GOT3 (cell line): ENCODE results near the gene TRMT2A.

Source experiments
- DNase-seq: peaks from one replicate; lab custom pipeline; 2025; ENCODE audit warnings: mixed read lengths; lab: John Stamatoyannopoulos, UW

The TRMT2A gene

DNA sequence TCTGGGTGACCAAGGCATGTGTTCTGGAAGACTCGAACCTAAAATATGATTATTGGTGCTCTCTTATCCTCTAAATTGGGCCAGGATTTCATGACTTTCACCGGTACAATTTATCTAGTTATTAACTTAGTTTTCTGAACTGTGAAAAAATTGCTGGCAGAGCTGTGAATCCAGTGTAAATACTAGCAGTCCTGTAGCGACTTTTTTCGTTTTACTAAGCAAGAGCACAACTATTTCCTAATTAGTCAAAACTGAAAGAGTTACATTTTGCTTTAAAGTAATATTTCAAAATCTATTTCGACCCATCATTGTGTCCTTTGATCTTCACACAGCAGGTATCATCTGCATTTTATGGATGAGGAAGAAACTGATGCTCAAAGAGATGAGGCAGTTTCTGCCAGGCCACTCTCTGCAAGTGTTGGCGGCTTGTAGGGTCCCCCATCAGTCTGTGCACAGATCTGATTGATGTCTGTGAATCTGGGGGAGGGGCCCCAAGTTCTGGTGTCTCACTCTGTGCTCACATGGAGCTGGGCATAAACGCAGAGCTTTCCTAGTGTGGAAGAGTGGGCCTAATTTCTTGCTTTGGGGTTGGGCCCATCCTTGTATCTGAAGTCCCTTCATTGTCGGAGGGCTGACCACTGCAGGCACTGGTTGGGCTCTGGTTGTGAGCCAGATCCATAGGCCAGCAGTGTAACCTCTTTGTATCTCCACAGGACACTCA lies 1.4 kb upstream of the TRMT2A start:
- DNase-seq = no peak

DNA sequence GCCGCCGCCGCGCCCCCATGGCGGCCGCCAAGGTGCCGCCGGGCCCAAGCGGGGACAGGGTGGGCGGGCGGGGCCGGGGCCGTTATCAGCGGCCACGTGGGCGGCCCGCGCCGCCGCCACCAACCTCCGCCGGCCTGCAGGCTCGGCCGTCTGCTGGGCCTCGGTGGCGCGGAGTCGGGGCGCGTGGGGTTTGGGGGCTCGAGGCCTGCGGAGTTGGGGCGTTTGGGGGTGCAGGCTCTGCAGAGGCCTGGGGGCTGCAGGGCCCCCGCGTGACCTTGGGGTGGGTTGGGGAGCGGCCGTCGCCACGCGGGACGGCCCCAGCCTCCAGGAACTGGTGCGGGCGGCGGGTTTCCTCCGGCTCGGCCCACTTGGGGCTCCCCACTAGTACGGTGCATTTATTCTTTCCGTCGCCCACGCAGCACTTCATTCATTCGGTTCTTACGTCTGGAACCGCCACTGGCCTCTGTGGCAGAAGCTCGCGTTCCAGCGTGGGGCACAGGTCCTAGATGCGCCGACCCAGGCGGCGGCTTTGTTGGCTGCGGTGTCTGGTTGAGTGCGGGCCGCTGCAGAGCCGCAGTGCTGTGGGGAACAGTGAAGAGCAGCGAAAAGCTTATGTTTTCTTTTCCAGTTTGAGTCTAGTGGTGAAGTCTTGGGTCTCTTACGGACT lies 740 bp upstream of the TRMT2A start:
- no peak for DNase-seq

DNA sequence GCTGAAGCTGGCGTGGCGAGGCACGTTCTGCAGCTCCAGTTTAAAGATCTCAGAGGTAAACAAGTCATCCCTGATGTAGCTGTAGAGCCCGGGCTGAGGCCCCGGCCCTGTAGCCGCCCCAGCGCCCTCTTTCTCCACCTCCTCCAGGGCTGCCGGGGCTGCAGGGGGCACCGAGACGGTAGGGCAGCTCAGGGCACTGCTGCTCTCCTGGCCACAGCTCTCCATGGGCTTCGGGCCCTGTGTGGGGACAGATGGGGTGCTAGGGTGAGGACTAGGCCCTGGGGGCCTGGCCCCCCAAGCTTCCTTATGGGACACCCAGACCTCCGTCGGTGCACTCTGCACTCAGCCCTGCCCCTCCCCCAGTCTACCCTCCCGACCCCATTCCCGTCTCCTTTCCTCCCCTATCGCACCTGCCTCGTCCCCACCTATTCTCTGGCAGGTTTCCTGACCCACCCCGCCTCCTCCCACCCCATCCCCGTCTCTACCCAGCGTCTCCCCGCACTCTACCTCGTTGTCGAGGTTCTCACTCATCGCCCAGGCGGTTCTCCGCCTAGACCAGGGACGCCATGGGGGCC lies 563 bp downstream of the TRMT2A start:
- DNase-seq = no peak

DNA sequence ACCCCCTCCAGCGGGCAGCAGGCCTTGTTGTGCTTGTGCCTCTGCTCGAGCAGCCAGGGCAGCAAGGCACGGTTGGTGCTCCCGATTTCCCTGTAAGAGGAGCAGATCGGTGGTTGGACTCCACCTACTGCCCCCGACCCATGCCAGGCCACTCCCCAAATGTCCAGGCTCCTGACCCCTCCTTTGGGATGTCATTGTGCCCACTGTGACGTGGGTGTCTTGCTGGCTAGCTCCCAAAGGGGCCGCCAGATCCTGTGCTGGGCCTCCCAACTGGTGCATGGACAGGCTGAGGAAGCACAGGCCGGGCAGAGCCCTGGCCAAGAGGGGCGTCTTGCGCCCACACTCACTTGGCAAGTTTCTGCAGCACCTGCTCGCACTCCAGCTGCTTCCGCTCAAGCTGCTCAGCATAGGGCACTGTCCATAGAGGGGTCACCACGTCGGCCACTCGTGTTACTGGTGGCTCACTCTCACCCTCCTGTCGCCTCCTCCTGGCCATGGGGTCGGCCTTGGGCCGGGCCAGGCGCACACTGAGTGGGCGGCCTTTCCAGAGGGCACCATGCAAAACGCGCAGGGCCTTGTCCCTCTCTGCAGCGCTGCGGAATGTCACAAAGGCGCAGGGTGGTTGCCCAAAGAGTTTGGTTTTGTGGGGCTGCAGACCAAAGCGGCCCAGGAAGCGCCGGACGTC lies 1.2 kb downstream of the TRMT2A start, which contains the start of gene RANBP1:
Gene RANBP1, plus strand, starts transcription at position 414 of the 685 bp plus-strand sequence. Its CDS starts 81 bp downstream, at position 495.
- no peak for DNase-seq

DNA sequence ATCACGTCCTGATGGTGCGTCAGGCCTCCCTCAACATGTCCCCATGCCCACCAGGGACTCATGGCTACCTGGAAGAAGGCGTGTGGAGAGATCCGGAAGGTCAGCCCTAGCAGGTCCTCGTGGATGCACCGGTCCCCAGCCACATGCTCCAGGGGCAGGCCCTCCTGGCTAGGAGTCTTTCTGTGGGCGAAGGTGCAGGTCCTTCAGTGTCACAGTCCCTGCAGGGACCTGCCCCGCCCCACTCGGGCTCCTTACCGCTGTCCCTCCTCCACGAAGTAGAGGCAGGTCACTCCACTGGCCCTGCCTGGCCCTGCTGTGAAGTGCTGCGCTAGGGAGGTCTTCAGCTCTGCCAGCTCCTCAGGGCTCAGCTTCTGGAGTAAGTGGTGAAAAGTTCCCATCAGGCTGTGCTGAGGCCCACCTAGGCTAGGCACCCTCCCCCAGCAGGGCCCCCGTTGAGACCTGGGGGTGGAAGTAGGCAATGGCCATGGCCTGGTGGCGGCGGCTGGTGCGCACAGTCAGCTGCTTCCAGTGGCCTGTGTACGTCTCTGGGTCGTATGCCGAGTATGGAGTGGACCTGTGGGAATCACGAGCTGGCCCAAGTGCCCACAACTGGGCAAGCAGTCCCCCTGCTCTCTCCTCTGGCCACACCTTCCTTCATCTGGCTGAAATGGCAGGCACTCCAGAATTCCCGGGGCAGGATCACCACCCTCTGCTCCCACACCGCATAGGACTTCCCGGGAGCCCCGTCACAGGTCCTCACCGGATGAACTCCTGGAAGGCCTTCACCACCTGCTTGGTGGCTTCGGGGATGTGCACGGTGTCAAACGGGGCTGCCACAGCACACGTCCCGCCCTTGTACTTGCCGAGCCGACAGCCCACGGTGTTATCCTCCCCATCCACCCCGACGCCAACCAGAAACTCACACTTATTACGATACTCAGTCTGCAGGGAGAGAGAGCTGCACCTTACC lies 2.2 kb downstream of the TRMT2A start:
- no peak for DNase-seq

DNA sequence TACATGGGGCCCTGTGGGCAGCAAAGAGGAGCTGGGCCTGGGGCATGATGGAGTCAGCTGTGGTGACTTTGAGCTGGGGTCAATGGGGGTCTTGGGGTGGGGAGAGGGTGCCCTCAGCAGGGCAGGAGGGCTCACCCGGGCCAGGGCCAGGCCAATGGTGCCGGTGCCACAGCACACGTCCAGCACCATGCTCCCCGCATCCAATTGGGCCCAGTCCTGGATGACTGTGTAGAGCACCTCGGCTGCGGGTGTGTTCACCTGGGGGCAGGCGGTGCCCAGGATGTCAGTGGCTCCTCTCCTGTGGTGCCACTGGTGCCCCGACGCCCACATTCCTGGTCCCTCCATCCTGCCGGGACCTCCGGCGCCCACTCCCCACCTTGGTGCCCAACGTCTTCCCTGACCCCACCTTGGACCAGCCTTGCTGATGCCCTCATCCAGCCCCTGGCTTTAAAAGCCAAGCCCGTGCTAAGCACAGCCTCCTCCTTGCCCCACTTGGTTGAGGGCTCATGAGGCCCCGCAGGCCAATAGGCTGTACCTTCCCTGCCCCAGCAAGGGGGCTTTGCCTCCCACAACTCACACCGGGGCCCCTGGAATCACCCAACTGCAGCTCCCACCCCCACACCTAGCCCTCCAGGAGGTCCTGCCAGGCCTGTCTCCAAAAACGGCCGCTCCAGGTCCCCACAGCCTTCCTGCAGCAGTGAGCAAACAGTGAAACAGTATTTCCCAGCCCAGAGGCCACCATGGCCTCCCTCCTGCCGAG lies 3.3 kb downstream of the TRMT2A start:
- DNase-seq = no peak

DNA sequence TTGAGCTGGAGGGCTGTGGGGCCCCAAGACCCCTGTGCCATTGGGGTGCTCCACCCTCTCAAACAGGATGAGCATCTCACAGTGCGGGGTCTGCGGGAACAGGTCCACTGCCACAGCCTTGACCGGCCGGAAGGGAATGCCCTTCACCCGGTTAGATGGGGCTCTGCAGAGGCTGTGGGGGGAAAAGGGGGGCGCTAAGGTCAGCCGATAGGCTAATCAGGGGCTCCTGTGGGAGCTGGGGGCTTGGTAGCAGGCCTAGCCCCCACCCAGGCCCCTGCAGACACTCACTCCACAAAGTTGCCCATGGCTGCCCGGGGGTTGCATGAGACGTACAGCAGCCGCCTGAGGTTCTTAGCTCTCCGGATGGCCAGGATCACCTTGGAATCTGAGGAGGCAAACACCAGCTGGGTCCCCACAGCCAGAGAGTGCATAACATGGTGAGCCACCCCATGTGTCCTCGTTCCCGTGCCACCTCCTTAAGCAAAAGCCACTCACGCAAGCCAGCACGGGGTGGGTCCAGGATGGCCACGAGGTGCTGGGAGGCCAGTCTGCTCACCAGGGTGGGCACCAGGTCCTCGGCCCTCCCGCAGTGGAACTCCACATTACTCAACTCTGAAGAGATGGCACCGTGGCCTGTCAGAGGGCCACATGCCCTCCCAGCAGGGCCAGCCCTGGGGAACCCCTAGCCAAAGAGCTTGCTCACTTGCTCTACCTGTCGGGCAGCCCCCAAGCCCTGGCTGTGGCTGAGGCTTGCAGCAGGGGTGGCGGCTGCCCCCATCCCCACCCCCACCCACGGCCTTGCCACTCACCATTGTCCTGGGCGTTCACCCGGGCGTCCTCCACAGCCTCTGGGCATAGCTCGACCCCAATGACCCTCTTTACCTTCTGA lies 4.2 kb downstream of the TRMT2A start:
- no peak for DNase-seq

DNA sequence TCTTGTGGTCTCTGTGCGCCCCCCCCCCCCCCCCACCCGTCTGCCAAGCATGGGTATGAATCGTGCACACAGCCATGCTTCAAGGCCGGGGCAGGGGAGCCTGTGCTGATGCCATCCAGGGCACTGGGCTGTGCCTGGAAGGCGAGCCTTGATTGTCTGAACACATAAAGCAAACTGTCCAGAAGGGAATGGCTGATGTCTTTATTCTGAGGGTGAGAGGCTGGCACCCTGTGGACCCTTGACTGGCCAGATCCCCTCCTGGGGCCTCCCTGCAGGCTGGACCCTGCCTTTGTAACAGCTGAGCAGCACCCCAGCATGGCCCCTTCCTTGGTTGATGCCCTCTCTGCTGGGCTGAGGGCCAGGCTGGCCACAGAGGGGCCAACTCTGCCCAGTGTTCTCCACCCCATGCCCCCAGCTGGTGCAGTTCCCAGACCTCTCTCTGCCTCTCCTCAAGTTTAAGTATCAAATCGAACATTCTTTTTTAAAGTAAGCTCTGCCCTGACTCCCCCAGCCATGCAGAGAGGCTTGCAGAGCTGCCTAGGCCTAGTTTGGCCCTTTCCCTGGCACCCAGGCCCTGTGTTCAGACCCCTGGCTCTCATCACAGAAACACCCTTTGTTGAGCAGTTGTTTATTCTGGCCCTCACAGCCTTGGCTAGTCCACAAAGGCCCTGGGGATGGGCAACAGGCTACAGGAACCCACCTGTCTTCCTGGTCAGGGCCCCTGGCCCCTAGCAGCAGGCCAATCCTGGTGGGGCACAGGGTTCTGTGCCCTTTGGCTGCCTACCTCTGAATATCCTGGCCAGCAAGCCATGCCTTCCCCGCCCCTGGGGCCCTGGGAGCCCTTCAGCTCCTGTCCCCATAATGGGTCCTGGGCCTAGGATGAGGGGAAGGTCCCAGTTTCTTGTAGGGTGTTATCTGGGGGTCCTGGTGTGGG lies 5.1 kb downstream of the TRMT2A start:
- DNase-seq = no peak

DNA sequence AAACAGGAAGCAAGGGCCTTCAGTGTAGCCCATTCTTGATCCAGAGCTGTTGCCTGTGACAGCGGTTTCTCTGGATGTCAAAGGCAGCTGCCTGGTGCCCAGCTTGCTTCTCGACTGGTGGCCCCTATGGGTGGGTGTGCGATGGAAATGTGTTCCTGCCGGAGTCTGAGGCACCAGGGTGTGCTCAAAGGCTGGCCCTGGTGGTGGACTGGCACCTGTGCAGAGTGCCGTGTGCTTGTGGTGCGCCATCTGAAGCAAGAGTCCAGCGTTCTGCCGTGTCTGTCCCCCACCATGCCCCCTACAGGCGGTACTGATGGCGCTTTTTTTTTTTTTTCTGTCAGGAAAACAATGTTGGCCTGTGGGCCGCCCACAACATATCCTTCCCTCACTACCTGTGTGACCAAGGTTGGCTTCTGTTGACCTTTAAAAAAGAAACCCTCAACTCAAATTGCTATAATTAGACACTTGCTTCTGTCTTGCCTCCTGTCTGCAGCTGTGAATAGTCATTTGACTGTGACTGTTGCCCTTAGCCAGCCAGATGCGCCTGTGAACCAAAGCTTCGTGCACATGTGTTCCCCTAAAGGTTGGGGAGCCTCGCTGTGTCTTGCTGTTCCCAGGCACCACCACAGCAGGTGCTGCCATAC lies 5.9 kb downstream of the TRMT2A start:
- DNase-seq = no peak

DNA sequence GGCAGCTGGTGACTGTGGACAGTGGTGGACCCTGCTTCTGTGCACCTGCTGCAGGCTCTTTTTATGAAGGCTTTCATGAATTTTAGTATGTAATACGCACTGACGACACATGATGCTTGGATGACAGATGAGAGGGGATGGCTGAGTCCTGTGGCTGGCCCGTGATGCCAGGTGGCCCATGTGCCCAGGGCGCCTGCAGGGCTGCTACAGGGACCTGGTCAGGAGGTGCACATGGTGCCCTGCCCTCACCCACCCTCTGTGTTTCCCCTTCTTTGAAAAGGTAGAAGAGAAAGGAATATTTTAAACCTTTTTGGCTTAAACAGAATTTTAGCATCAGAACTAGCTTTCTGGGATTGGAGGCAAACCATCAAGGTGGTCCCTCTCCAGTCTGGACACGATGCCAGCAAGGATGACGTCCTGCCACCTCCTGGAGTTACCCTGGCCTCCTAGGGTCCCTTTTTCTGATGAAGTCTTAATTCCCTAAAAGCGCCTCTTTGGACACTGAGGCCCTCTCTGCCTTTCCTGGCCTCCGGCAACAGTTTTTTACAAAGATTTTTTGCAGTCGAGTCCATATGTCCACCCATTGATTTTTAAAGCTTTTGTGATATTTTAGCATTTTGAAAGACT lies 6.6 kb downstream of the TRMT2A start:
- DNase-seq = no peak

DNA sequence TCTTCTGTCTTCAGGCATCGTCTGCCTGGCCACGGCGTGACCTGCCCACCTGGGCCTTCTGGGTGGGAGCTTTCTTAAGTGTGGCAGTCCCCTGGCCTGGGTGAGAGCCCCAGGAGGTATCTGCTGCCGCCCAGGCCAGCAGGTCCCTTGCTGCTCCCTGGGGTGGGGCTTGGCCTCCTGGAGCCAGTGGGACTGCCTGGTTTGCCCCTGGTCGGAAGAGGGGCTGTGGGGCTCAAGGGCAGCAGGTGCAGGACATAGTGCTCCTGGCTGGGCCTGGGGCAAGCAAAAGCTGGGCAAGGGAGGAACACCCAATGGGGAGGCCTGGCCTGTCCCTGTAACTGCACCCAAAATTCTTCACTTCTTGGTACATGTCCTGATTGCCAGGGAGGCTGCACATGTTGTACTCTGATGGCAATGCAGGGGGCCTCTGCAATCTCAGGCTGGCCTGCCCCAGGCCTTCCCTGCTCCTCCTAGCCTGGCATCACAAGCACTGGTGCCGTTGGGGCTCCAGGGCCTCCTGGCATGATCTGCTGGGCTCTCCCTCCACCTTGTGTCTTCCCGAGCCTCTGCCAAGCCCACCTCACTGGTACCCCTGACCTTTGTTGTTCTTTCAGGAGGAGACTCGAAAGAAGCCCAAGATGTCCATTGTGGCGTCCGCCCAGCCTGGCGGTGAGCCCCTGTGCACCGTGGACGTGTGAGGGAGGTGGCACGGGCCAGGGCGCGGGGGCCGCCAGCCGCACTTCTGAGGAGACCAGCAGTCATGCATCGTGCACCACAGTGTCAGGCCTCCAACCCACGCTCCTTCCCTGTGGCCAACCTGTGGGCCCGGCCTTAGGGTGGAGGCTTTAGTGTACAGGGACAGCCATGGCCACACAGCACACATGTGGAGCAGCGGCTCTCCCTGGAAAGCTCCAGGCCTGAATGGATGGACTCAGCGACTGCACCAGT lies 7.3 kb downstream of the TRMT2A start:
- DNase-seq = no peak

DNA sequence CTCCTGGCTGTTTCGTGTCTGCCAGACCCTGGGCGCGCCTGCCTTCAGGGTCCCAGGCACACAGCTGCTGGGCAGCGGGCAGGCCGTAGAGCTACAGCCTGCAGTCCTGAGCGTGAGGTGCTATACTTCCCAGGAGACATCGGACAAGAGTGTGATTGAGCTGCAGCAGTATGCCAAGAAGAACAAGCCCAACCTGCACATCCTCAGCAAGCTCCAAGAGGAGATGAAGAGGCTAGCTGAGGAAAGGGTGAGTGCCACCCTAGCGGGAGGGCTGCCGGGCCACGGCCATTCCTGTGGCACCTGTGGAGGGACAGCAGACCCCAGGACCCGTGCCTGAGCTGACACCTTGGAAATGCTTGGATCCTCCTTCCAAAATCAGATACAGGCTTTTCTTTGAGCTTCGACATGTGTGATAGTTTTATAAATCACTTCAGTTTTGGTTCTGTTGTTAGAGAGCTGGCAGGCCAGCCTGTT lies 8.2 kb downstream of the TRMT2A start:
- no peak for DNase-seq

DNA sequence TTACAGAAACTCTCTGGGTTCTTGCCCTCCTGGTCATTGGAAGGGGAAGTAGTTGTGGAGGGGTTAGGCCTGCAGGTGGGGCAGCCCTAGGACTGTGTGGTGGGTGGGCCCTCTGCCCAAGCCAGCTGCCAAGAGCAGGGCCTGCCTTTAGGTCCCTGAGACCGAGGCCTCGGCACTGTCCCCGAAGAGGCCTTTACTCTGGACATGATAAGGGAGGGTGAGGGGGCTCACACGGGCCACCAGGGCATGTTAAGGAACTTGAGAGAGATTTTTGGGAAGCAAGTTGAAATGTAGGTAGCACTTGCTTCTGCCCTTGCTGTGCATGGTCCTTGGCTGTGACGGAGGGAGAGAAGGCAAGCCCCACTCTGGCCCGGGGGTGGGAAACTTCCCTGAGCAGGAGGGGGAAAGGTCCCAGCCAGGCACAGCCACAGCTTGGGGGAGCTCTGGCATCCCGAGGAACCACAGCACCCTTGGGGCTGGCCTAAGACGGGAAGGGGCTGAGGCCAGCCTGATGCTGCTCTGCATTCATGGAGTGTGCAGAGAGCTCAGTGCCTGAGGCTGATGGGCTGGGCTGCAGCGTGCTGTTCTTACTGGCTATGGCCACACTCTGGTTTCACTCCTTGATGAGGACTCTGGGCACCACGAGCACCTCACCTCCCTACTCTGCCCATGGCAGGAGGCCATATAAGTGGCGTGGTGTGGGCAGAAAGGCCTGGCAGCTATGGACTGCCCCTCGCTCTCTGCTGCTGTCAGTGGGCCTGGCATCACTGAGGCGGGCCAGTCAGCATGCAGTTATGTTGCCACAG lies 8.9 kb downstream of the TRMT2A start:
- DNase-seq = no peak

DNA sequence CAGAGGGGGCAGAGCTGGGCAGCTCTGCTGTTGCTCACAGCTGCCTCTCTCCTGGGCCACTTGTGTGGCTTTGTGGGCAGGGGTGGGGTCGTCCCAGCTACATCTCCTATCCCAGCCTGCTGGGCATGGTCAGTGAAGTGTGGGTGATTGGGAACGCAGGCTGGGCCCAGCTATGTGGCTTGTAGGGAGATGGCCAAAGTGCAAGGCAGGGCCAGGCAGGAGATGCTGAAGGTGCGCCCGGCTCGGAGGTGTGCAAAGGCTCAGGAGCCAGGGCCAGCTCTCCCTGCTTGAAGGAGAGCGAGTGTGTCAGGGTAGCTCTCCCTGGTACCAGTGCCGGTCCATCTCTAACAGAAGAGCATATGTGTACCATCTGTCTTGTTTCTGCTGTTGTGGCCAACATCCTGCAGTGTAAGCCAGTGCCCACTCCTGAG lies 9.5 kb downstream of the TRMT2A start:
- DNase-seq = no peak

DNA sequence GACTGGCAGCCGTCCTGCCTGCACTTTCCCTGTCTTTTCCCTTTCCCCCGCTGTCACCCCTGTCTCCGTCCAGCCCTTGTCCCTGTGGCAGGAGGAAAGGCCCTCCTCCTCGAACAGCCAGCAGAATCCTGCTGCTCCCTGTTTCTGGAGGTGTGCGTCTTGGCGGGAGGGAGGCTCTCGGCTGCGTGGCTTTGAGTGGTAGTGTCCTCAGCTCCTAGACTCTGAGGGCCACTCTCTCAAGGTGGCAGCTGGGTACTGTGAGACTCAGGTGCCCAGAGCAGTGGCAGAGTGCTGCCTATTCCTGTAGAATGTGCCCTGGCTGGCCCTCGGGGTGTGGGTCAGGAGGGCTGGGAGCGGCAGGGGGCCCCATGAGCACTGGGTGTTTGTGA lies 10.2 kb downstream of the TRMT2A start:
- DNase-seq = no peak
